Aorta (tissue), 5 donors: ENCODE measurements around the gene BMPR1B. TPM values are rescaled to one million over a fixed set of nuclear protein-coding genes. Genes with fewer than 3 reads are reported as not detected.
A peak's percentile ranks its signal among the peaks of the same experiment; 100 is the strongest.
"Not testable (repeated sequence)": the region's sequence is repeated elsewhere in the genome, so short reads cannot be mapped to it uniquely, and the experiment has no call there.

Experiments used
- ATAC-seq: fragments of 200-7000 bp; cut with Tn5 transposase; one replicate; pipeline ENCODE4 v1.9.1; 2022; ENCODE audit warnings: moderate library complexity; ENCODE audit not compliant: low FRiP score
- DNase-seq, 2 donors: peaks; one replicate each; pipeline ENCODE4 v3.0.0-alpha.2; 2020
- H3K27ac ChIP-seq, 2 donors: one replicate each; pipeline ENCODE4 v1.5.1; 2013; ENCODE audit warnings: low read length in 2 of 2, mild to moderate bottlenecking in 2 of 2, moderate library complexity in 2 of 2, control low read depth in 1 of 2, inconsistent platforms in 1 of 2, low read depth in 1 of 2
- H3K27me3 ChIP-seq, 2 donors: one replicate each; pipeline ENCODE4 v1.6.1; 2013; ENCODE audit warnings: control low read depth in 1 of 2, low read length in 1 of 2, mild to moderate bottlenecking in 1 of 2, moderate library complexity in 1 of 2; ENCODE audit not compliant: insufficient read depth in 2 of 2, control insufficient read depth in 1 of 2
- H3K36me3 ChIP-seq, 2 donors: one replicate each; pipeline ENCODE4 v1.6.1; 2013; ENCODE audit warnings: control low read depth in 1 of 2, low read length in 1 of 2, mild to moderate bottlenecking in 1 of 2; ENCODE audit not compliant: insufficient read depth in 2 of 2, control insufficient read depth in 1 of 2
- H3K4me1 ChIP-seq, 2 donors: one replicate each; pipeline ENCODE4 v1.6.1; 2013; ENCODE audit warnings: low read length in 2 of 2, control low read depth in 1 of 2, mild to moderate bottlenecking in 1 of 2, moderate library complexity in 1 of 2; ENCODE audit not compliant: insufficient read depth in 2 of 2, control insufficient read depth in 1 of 2
- H3K4me3 ChIP-seq, 2 donors: one replicate each; pipeline ENCODE4 v1.5.1; 2013; ENCODE audit warnings: low read length in 2 of 2, control low read depth in 1 of 2, mild to moderate bottlenecking in 1 of 2
- H3K9me3 ChIP-seq: one replicate; pipeline ENCODE4 v1.6.1; 2013; ENCODE audit warnings: mild to moderate bottlenecking, low read length; ENCODE audit not compliant: control insufficient read depth
- WGBS, 2 donors: extraction: QIAGEN DNeasy Blood & Tissue Kit; methylation state at CpG; one replicate each; pipeline ENCODE4 v1.1.7; 2013; 5-methylcytosine and 5-hydroxymethylcytosine counted together
- intact Hi-C, 2 donors: fragments of 100-400 bp; cut with DNase I; formaldehyde crosslinking; loops; one replicate each; pipeline versions ENCODE4 v1.14.2 to v1.15.0; 2022
- polyA plus RNA-seq, 2 donors: library from polyadenylated mRNA; stranded (reverse); fragments of 200-250 nt; gene quantifications; one replicate each; pipeline ENCODE4 v1.2.3, GENCODE V29; 2013
- total RNA-seq, 2 donors: library from RNA; stranded (reverse); fragmentation: NEBNext Ultra II Directional; extraction: Animal tissue kit (Norgen Biotek cat#: 25700); gene quantifications; one replicate each; pipeline ENCODE4 v1.2.1, GENCODE V29; 2021
- donor health status: healthy with polysubstance abuse.
- donor health status: Bipolar disorder and iron deficiency.
- donor health status: DM: no; HTN: no; CAD: no.
- donor health status: DM: no; HTN: no; CAD: no.
- donor health status: DM: yes; HTN: yes; CAD: no.

The BMPR1B gene
- total and polyA plus RNA-seq, 4 donors: 1.0 to 14.6 (median 8.0) TPM

DNA sequence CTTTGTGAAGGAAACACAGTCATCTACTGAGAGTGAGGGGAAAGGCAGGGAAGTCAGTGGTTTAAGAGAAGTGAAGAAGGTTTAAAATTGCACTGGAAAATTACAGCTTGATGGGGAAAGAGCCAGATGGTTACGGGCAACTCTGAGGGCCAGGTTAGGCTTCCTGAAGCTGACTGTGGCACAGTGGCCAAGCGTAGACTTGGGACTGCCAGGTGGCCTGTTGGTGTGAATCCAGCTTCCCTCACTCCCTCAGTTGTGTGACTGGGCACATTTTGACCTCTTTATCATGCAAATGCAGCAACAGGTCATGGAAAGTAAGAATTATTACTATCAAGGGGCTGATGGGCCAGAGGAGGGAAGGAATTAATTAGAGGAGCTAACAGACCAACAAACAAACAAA lies 400.9 kb downstream of the BMPR1B start:
- H3K27ac ChIP-seq: no peak overlapping the region
- DNase-seq: no peak
- no peaks in the 10 kb centered on the region for H3K9me3 ChIP-seq
- H3K27me3 ChIP-seq: no peaks in the 10 kb centered on the region
- no peak for ATAC-seq
- WGBS, 2 donors: 95 to 100% methylated on average over 2 of the region's 2 CpGs
- intact Hi-C loops: no loop called here
- no peak overlapping the region for H3K4me3 ChIP-seq
- H3K4me1 ChIP-seq: no peaks in the 10 kb centered on the region
- peaks cover 0 to 2% of the 10 kb centered on the region in 2 donors for H3K36me3 ChIP-seq

DNA sequence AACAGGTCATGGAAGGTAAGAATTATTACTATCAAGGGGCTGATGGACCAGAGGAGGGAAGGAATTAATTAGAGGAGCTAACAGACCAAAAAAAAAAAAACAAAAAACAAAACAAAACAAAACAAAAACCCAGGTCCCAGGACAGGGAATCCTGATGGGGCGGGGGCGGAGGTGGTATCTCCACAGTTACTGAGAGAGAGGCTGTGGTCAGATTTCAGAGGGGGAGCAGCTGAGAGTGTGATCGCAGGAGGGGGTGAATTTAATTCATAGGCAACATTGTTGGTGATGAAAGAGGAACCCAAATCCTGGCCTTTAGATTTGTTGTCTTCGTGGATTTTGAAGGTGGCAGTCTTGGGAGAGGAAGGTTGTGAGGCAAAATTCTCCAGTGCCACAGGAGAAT lies 401.6 kb downstream of the BMPR1B start:
- Histone ChIP-seq H3K4me3 (no peak overlapping the region), H3K9me3 (no peaks in the 10 kb centered on the region), H3K4me1 (no peaks in the 10 kb centered on the region), H3K36me3 (peaks cover 0 to 2% of the 10 kb centered on the region in 2 donors), H3K27ac (no peak overlapping the region), H3K27me3 (no peaks in the 10 kb centered on the region)
- intact Hi-C loops: no loop called here
- no peak for ATAC-seq
- no peak for DNase-seq
- 90 to 93% methylated on average over 4 of the region's 4 CpGs for whole genome bisulfite sequencing, 2 donors

DNA sequence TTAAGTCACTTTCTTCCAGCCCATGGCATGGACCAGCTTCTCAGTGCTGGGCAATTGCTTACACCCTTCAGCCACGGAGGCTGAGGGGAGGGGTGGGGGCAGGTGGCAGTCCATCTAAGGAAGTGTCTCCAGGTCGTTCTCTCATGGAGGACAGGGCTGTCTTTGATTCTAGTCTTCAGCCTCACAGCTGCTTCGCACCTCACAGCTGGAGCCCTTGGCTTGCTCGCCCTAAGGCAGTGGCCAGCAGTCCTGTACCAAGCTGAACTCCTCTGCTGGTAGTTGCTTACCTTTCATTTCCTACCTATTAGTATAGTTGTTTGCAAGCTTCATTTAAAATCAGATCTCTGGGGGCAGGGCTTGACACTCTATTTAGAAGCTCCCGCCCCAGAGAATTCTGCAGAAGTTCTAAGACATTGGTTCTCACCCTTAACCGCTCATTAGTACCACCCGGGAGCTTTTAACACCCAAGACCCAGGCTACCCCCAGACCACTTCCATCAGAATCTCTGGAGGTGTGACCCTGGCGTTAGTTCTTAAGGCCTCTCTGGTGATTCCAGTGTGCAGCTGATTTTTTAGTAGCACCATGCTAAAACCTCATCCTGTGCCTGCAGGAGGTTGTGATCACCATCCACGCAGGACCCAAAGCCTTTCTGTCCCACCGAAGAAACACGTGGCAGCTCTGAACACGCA lies 404.2 kb downstream of the BMPR1B start:
- intact Hi-C loops: loop anchor here in 1 of 2 donors (10.0 kb wide), 2 partner anchors 383 to 873 kb away; partner anchors contain the start of gene UNC5C
- DNase-seq: no peak

DNA sequence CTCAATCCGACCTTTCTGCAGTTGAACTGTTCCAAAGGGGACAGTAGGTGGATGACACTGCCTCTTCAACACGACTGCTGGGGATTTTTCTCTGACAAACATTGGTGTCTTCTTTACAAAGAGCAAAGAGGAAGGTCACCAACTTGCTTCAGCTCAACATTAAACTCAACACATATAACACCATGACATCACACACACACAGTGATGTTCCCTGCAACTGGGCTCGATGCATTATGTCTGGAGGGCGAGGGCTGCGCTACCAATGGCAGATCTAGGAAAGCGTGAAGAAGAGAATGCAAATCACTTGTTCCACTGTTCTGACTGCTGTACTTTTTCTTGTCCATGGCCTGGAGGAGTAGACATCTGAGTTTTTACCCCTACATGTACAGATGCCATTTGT lies 405.1 kb downstream of the BMPR1B start:
- 89% methylated on average over 6 of the region's 6 CpGs for WGBS, 2 donors
- intact Hi-C loops: loop anchor here in 1 of 2 donors (10.0 kb wide), 2 partner anchors 382 to 872 kb away; partner anchors contain the start of gene UNC5C
- Histone ChIP-seq H3K4me1 (no peaks in the 10 kb centered on the region), H3K36me3 (peaks cover 0 to 2% of the 10 kb centered on the region in 2 donors), H3K27me3 (no peaks in the 10 kb centered on the region), H3K4me3 (no peak overlapping the region), H3K27ac (no peak overlapping the region), H3K9me3 (no peaks in the 10 kb centered on the region)
- no peak for ATAC-seq
- no peak for DNase-seq

More for the DNA sequence above, 404.2 kb downstream of the BMPR1B start:
- Histone ChIP-seq H3K9me3 (no peaks in the 10 kb centered on the region), H3K27me3 (no peaks in the 10 kb centered on the region), H3K27ac (no peak overlapping the region), H3K36me3 (peaks cover 0 to 2% of the 10 kb centered on the region in 2 donors), H3K4me1 (no peaks in the 10 kb centered on the region), H3K4me3 (no peak overlapping the region)
- WGBS, 2 donors: 83 to 86% methylated on average over 12 of the region's 12 CpGs
- ATAC-seq: no peak

DNA sequence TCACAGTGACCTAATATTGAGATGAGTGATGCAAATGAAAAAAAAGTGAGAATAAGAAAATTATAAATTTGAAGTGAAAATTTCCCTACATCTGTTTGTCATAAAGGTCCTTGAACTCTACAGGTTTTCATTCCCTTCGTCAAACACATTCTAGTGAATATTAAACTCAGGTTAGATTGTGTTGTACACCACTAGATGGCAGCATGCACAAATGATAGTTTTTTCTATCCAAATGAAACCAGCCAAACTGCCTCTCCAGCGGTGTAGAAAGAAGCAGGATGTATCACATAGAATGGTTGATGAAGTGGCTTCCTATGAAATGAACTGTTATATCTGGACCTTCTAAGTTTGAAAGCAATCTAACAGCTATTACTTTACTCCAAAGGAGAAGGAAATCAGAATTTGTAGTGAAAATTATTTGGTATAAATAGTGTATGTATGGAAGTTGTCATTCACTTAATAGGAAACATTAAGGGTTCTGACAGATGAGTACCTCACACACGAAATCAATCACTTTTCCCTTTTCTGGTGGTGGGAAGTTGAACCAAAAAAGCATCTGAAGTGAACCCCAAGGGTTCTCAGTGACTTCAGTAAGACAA lies 408.3 kb downstream of the BMPR1B start:
- 13% methylated on average over 3 of the region's 3 CpGs for WGBS, 2 donors
- Histone ChIP-seq H3K9me3 (no peaks in the 10 kb centered on the region), H3K4me1 (no peaks in the 10 kb centered on the region), H3K36me3 (peaks cover 0 to 5% of the 10 kb centered on the region in 2 donors), H3K27me3 (no peaks in the 10 kb centered on the region), H3K27ac (no peak overlapping the region), H3K4me3 (no peak overlapping the region)
- ATAC-seq: peak; percentile 76
- intact Hi-C loops: loop anchor here in 1 of 2 donors (10.0 kb wide), 2 partner anchors 379 to 869 kb away; partner anchors contain the start of gene UNC5C
- no peak for DNase-seq

DNA sequence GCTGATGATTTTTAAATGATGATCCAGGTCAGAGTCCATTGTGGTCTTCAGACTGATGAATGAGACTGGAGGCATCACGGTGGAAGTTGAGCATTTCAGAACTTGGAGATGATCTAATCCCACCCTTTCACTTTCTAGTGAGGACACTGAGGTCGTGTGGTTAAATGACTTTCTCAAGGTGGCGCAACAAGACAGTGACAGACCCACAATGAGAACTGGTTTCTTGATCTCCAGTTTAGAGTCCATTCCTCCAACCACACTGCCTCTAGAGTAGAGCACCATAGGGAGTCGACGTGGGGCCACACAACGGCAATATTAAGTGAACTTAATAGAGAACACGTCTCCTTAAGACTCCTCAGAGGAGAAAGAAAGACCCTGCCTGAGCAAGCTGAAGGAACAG lies 410.1 kb downstream of the BMPR1B start:
- Histone ChIP-seq H3K4me1 (no peaks in the 10 kb centered on the region), H3K27me3 (no peaks in the 10 kb centered on the region), H3K36me3 (peaks cover 0 to 3% of the 10 kb centered on the region in 2 donors), H3K4me3 (no peak overlapping the region), H3K27ac (no peak overlapping the region), H3K9me3 (no peaks in the 10 kb centered on the region)
- ATAC-seq (no peak), DNase-seq (no peak)
- WGBS, 2 donors: 86 to 87% methylated on average over 7 of the region's 7 CpGs
- intact Hi-C loops: loop anchor here in 1 of 2 donors (10.0 kb wide), 2 partner anchors 377 to 867 kb away; partner anchors contain the start of gene UNC5C

DNA sequence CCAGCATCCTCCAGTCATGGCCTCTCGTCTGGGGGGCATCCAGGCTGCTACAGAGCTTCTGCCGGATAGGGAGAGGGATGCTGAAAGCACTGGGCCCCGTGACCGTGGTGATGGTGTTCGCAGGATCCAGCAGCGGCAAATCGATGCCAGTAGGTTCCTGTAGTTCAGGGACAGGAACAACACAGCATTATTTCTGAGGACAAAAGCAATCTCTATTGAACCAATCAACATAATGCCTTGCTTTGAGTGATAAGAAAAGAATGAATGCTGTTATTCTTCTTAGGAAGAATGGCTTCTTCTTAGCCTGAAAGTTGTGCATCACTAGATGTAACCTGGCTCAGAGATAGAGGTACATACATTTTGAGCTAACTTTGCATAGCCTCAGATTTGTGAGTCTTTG lies 412.4 kb downstream of the BMPR1B start:
- no peak overlapping the region for H3K27ac ChIP-seq
- H3K4me1 ChIP-seq: no peaks in the 10 kb centered on the region
- intact Hi-C loops: no loop called here
- ATAC-seq: no peak
- peaks cover 0 to 2% of the 10 kb centered on the region in 2 donors for H3K36me3 ChIP-seq
- DNase-seq: no peak
- H3K9me3 ChIP-seq: no peaks in the 10 kb centered on the region
- H3K4me3 ChIP-seq: no peak overlapping the region
- WGBS, 2 donors: 92 to 93% methylated on average over 7 of the region's 7 CpGs
- no peaks in the 10 kb centered on the region for H3K27me3 ChIP-seq

DNA sequence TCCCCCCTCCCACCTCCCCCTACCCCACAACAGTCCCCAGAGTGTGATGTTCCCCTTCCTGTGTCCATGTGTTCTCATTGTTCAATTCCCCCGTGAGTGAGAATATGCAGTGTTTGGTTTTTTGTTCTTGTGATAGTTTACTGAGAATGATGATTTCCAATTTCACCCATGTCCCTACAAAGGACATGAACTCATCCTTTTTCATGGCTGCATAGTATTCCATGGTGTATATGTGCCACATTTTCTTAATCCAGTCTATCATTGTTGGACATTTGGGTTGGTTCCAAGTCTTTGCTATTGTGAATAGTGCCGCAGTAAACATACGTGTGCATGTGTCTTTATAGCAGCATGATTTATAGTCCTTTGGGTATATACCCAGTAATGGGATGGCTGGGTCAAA lies 413.6 kb downstream of the BMPR1B start:
- H3K27me3 ChIP-seq, H3K4me3 ChIP-seq, H3K27ac ChIP-seq, H3K9me3 ChIP-seq, H3K36me3 ChIP-seq, H3K4me1 ChIP-seq, DNase-seq, ATAC-seq, intact Hi-C loops: not testable (repeated sequence)
- WGBS, 2 donors: 96 to 100% methylated on average over 1 of the region's 3 CpGs

DNA sequence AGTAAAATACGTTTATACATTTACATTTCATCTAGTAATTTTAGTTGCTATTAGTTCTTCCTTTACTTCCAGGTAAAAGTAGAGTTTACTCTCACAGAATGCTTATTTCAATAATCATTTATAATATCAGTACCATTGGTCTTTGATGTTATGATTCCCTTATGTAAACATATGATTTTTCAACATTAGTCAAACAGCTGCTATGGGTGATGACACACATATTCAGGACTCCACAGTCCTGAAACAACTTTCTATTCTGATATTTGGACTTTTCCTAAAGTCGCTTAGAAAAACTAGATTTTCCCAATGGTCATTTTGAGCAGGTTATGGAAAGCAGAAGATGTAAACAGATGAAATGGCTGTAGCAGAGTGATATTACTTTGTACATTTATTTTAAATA lies 421.2 kb downstream of the BMPR1B start:
- Histone ChIP-seq H3K4me3 (no peak overlapping the region), H3K9me3 (no peaks in the 10 kb centered on the region), H3K27me3 (no peaks in the 10 kb centered on the region), H3K4me1 (no peaks in the 10 kb centered on the region), H3K27ac (no peak overlapping the region), H3K36me3 (peaks cover 0 to 6% of the 10 kb centered on the region in 2 donors)
- intact Hi-C loops: no loop called here
- ATAC-seq (no peak), DNase-seq (no peak)
- WGBS, 2 donors: 84 to 88% methylated on average over 2 of the region's 2 CpGs
